IMR-90 (cell line): Measurements from ENCODE around the gene HEATR9. TPM values are rescaled to one million over a fixed set of nuclear protein-coding genes. Genes with fewer than 3 reads are reported as not detected.

Experiments used
- ATAC-seq: fragments of 200-7000 bp; cut with Tn5 transposase; 2 replicates; pipeline ENCODE4 v1.9.1; 2020; ENCODE audit warnings: low read depth, mild to moderate bottlenecking, moderate library complexity
- BruUV-seq: library from RNA; stranded (reverse); fragments of 400-500 nt; replicated peaks from 2 replicates; lab custom pipeline; 2021; lab: Mats Ljungman, UMichigan
- CTCF ChIA-PET: fragments of 300-600 bp; formaldehyde crosslinking; extraction: SDS; loops from one replicate; lab custom pipeline; 2021; ENCODE audit warnings: antibody characterized with exemption; lab: Yijun Ruan, JAX
- POLR2A ChIA-PET: fragments of 300-600 bp; sonication (Branson Sonifier 250); formaldehyde crosslinking; loops from one replicate; lab custom pipeline; 2022; ENCODE audit warnings: antibody characterized with exemption; ENCODE audit not compliant: unreplicated experiment; lab: Charles Lee
- DNase-seq: peaks from one replicate; pipeline ENCODE4 v3.0.0; 2013
- H2AFZ ChIP-seq: replicated peaks from 2 replicates; pipeline ENCODE3; 2013; ENCODE audit warnings: low read length, mild to moderate bottlenecking; ENCODE audit not compliant: poor library complexity
- H2AK5ac ChIP-seq: 2 replicates; pipeline ENCODE4 v1.6.1; 2013; ENCODE audit warnings: low read depth, low read length, inconsistent platforms
- H2AK9ac ChIP-seq: replicated peaks from 2 replicates; pipeline ENCODE3; 2013; ENCODE audit warnings: mild to moderate bottlenecking, low read depth, low read length, moderate library complexity; ENCODE audit not compliant: poor library complexity
- H2BK120ac ChIP-seq: 2 replicates; pipeline ENCODE4 v1.6.1; 2013; ENCODE audit warnings: low read depth, low read length, inconsistent platforms
- H2BK15ac ChIP-seq: 3 replicates; pipeline ENCODE4 v1.6.1; 2013; ENCODE audit warnings: low read depth, low read length, inconsistent platforms
- H2BK20ac ChIP-seq: 2 replicates; pipeline ENCODE4 v1.6.1; 2013; ENCODE audit warnings: low read depth, mild to moderate bottlenecking, inconsistent platforms, low read length, moderate library complexity
- H2BK5ac ChIP-seq: 2 replicates; pipeline ENCODE4 v1.6.1; 2013; ENCODE audit warnings: mild to moderate bottlenecking, low read depth, low read length, inconsistent platforms; ENCODE audit not compliant: poor library complexity, severe bottlenecking
- H3K14ac ChIP-seq: replicated peaks from 2 replicates; pipeline ENCODE4 v1.6.1; 2013; ENCODE audit warnings: low read depth, low read length, inconsistent platforms
- H3K18ac ChIP-seq: 2 replicates; pipeline ENCODE4 v1.6.1; 2013; ENCODE audit warnings: low read depth, low read length, control low read depth
- H3K23ac ChIP-seq: 2 replicates; pipeline ENCODE4 v1.6.1; 2013; ENCODE audit warnings: low read depth, low read length, inconsistent platforms
- H3K27ac ChIP-seq: 2 replicates; pipeline ENCODE4 v1.5.1; 2013; ENCODE audit warnings: mild to moderate bottlenecking, control low read depth, low read length; ENCODE audit not compliant: insufficient read depth
- H3K27me3 ChIP-seq: 2 replicates; pipeline ENCODE4 v1.6.1; 2013; ENCODE audit warnings: low read length; ENCODE audit not compliant: control insufficient read depth, insufficient read depth
- H3K36me3 ChIP-seq: 2 replicates; pipeline ENCODE4 v1.6.1; 2013; ENCODE audit warnings: low read length, mixed read lengths; ENCODE audit not compliant: control insufficient read depth, insufficient read depth
- H3K4ac ChIP-seq: 2 replicates; pipeline ENCODE4 v1.6.1; 2013; ENCODE audit warnings: low read depth, low read length, inconsistent platforms
- H3K4me1 ChIP-seq: 2 replicates; pipeline ENCODE4 v1.6.1; 2013; ENCODE audit warnings: low read length, mixed read lengths; ENCODE audit not compliant: control insufficient read depth, insufficient read depth
- H3K4me2 ChIP-seq: 2 replicates; pipeline ENCODE4 v1.6.1; 2013; ENCODE audit warnings: low read depth, mild to moderate bottlenecking, control low read depth, low read length, moderate library complexity
- H3K4me3 ChIP-seq: 2 replicates; pipeline ENCODE4 v1.5.1; 2013; ENCODE audit warnings: low read depth, mild to moderate bottlenecking, control low read depth, low read length, moderate library complexity; ENCODE audit not compliant: insufficient read depth
- H3K56ac ChIP-seq: 2 replicates; pipeline ENCODE4 v1.6.1; 2013; ENCODE audit warnings: low read length, inconsistent platforms; ENCODE audit not compliant: insufficient read depth; ENCODE audit errors: extremely low read depth
- H3K79me1 ChIP-seq, 2 experiments: 2 replicates each; pipeline ENCODE4 v1.6.1; 2013; ENCODE audit warnings: low read length in 2 of 2, inconsistent platforms in 1 of 2, low read depth in 1 of 2
- H3K9ac ChIP-seq: 2 replicates; pipeline ENCODE4 v1.6.1; 2013; ENCODE audit warnings: low read depth, low read length, control low read depth
- H3K9me1 ChIP-seq: 2 replicates; pipeline ENCODE4 v1.6.1; 2013; ENCODE audit warnings: low read length, inconsistent platforms; ENCODE audit not compliant: insufficient read depth
- H3K9me3 ChIP-seq: 2 replicates; pipeline ENCODE4 v1.6.1; 2013; ENCODE audit warnings: low read length; ENCODE audit not compliant: control insufficient read depth, insufficient read depth
- H4K20me1 ChIP-seq: 2 replicates; pipeline ENCODE4 v1.6.1; 2013; ENCODE audit warnings: low read length, inconsistent platforms; ENCODE audit not compliant: insufficient read depth
- H4K5ac ChIP-seq: 2 replicates; pipeline ENCODE4 v1.6.1; 2013; ENCODE audit warnings: mild to moderate bottlenecking, low read depth, low read length, control low read depth
- H4K8ac ChIP-seq, 2 experiments: 2 replicates each; pipeline ENCODE4 v1.6.1; 2013; ENCODE audit warnings: low read depth in 2 of 2, low read length in 2 of 2, control low read depth in 1 of 2, inconsistent platforms in 1 of 2
- H4K91ac ChIP-seq: 2 replicates; pipeline ENCODE4 v1.6.1; 2013; ENCODE audit warnings: low read depth, low read length, inconsistent platforms; ENCODE audit not compliant: insufficient read depth
- BHLHE40 ChIP-seq: fragments of 150-350 bp; IDR thresholded peaks from 2 replicates; pipeline ENCODE4 v1.6.1; 2016; ENCODE audit warnings: mild to moderate bottlenecking, low read depth, low read length
- FOS ChIP-seq: fragments of 150-350 bp; IDR thresholded peaks from 2 replicates; pipeline ENCODE4 v1.6.1; 2016; ENCODE audit warnings: low read depth, low read length
- MAFK ChIP-seq: IDR thresholded peaks from 2 replicates; pipeline ENCODE4 v1.6.1; 2012; ENCODE audit warnings: low read depth, low read length, improper control_type of control experiment
- MAZ ChIP-seq: IDR thresholded peaks from 2 replicates; pipeline ENCODE4 v1.6.1; 2012; ENCODE audit warnings: low read depth, mild to moderate bottlenecking, low read length, improper control_type of control experiment, moderate library complexity, borderline replicate concordance
- NFE2L2 ChIP-seq: fragments of 150-350 bp; IDR thresholded peaks from 2 replicates; pipeline ENCODE4 v1.6.1; 2016; ENCODE audit warnings: low read depth, mild to moderate bottlenecking, low read length
- POLR2A ChIP-seq: IDR thresholded peaks from 2 replicates; pipeline ENCODE4 v1.6.1; 2012; ENCODE audit warnings: mild to moderate bottlenecking, low read depth, low read length
- RAD21 ChIP-seq: IDR thresholded peaks from 2 replicates; pipeline ENCODE4 v1.6.1; 2012; ENCODE audit warnings: low read length, improper control_type of control experiment
- RCOR1 ChIP-seq: IDR thresholded peaks from 2 replicates; pipeline ENCODE4 v1.6.1; 2012; ENCODE audit warnings: mild to moderate bottlenecking, low read length, improper control_type of control experiment; ENCODE audit not compliant: insufficient replicate concordance
- SMC3 ChIP-seq: fragments of 150-350 bp; IDR thresholded peaks from 2 replicates; pipeline ENCODE4 v1.6.1; 2016; ENCODE audit warnings: low read depth, mild to moderate bottlenecking, antibody characterized with exemption, low read length, moderate library complexity
- dilution Hi-C: fragments of 300-500 bp; cut with HindIII; formaldehyde crosslinking; loops from one replicate; pipeline ENCODE4 v1.14.3; 2018; ENCODE audit warnings: low sequenced_read_pairs; ENCODE audit not compliant: unreplicated experiment
- in situ Hi-C: fragments of 300-500 bp; cut with MboI; formaldehyde crosslinking; loops from 3 replicates; pipeline ENCODE4 v1.14.3; 2019; ENCODE audit warnings: low sequenced_read_pairs, inconsistent platforms, mixed read lengths
- intact Hi-C: fragments of 100-400 bp; cut with micrococcal nuclease; formaldehyde crosslinking; loops from 2 replicates; pipeline ENCODE4 v1.10.0; 2022
- polyA plus RNA-seq, 3 experiments: library from polyadenylated mRNA; depleted of rRNA; stranded (reverse); fragments of >200 nt; gene quantifications; 2 replicates each; pipeline ENCODE4 v1.2.3, GENCODE V29; 2012; ENCODE audit warnings: low replicate concordance in 1 of 3
- total RNA-seq: library from RNA; depleted of rRNA; stranded (reverse); fragments of >200 nt; gene quantifications from 2 replicates; pipeline ENCODE4 v1.2.3, GENCODE V29; 2012
- TF ChIP-seq, protein P1 (sequence below): conservative IDR thresholded peaks from 2 replicates; pipeline ENCODE4 v1.5.1; 2012; ENCODE audit warnings: mild to moderate bottlenecking, low read depth, low read length, improper control_type of control experiment
- TF ChIP-seq, protein P2 (sequence below): fragments of 150-350 bp; IDR thresholded peaks from 2 replicates; pipeline ENCODE4 v1.6.1; 2017; ENCODE audit warnings: mild to moderate bottlenecking, antibody characterized with exemption, low read length, low read depth

Gene HEATR9
- total and polyA plus RNA-seq, 2 of the 4 experiments (the other 2 are of a cell fraction): not detected

GRCh38 chr17:35878361-35878760 lies 9.7 kb upstream of the HEATR9 start (continued):
- TF ChIP-seq, protein P1, sequence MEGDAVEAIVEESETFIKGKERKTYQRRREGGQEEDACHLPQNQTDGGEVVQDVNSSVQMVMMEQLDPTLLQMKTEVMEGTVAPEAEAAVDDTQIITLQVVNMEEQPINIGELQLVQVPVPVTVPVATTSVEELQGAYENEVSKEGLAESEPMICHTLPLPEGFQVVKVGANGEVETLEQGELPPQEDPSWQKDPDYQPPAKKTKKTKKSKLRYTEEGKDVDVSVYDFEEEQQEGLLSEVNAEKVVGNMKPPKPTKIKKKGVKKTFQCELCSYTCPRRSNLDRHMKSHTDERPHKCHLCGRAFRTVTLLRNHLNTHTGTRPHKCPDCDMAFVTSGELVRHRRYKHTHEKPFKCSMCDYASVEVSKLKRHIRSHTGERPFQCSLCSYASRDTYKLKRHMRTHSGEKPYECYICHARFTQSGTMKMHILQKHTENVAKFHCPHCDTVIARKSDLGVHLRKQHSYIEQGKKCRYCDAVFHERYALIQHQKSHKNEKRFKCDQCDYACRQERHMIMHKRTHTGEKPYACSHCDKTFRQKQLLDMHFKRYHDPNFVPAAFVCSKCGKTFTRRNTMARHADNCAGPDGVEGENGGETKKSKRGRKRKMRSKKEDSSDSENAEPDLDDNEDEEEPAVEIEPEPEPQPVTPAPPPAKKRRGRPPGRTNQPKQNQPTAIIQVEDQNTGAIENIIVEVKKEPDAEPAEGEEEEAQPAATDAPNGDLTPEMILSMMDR: no peak
- no peak for TF ChIP-seq BHLHE40

DNA sequence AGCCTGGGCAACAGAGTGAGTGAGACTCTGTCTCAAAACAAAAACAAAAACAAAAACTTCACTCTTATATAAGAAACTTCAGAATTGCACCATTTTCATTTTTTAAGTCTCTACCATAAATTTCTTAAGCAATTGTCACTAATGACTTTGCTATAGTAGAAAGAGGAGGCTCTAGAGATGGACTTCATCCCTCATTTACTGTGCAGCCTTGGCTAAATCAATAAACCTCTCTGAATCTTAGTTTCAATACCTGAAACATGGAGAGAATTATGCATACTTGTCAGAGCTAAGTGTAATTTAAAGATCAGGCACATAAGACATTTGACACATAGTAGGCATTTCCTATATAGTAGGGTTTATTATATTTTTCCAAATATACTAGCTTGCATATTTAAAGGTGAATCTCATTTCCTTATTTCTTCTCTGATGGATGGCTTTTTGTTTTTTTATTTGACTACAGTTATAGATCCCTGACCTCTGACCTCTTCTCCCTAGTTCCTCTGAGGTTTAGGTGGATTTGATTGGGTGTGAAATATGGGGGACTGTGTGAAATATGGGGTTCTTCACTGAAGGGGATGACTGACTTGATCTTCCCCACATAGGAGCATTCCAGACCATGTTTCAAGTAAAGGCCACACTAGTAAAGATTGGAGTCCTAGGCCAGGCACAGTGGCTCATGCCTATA lies 8.8 kb upstream of the HEATR9 start:
- no TSS peak for BruUV-seq
- Histone ChIP-seq H3K23ac (no peak overlapping the region), H2BK5ac (no peak overlapping the region), H2AK5ac (no peak overlapping the region), H3K9ac (no peak overlapping the region), H3K4me3 (no peak overlapping the region), H2AFZ (no peak overlapping the region), H3K14ac (no peak overlapping the region), H2BK120ac (no peak overlapping the region), H3K18ac (no peak overlapping the region), H3K36me3 (no peaks in the 10 kb centered on the region), H3K79me1 (no peaks in the 10 kb centered on the region), H3K27ac (no peak overlapping the region), H4K91ac (no peak overlapping the region), H3K9me1 (no peaks in the 10 kb centered on the region), H3K4me1 (no peaks in the 10 kb centered on the region), H3K4ac (no peak overlapping the region), H4K5ac (no peak overlapping the region), H2BK15ac (no peak overlapping the region), H2AK9ac (no peak overlapping the region), H4K20me1 (no peaks in the 10 kb centered on the region), H3K4me2 (no peak overlapping the region), H3K56ac (no peak overlapping the region), H3K27me3 (peaks cover 3% of the 10 kb centered on the region; the same call in 1 of the 2 replicates), H3K9me3 (no peaks in the 10 kb centered on the region), H4K8ac (no peak overlapping the region), H2BK20ac (no peak overlapping the region)
- in situ Hi-C loops (no loop called here), intact Hi-C loops (no loop called here), dilution Hi-C loops (no loop called here)
- no peak for DNase-seq
- no peak for ATAC-seq
- ChIA-PET POLR2A (no interaction called here), CTCF (no interaction called here)
- TF ChIP-seq MAFK (no peak), NFE2L2 (no peak), MAZ (no peak), SMC3 (no peak), RAD21 (no peak), FOS (no peak), BHLHE40 (no peak), POLR2A (no peak), RCOR1 (no peak)
- TF ChIP-seq, protein P2, sequence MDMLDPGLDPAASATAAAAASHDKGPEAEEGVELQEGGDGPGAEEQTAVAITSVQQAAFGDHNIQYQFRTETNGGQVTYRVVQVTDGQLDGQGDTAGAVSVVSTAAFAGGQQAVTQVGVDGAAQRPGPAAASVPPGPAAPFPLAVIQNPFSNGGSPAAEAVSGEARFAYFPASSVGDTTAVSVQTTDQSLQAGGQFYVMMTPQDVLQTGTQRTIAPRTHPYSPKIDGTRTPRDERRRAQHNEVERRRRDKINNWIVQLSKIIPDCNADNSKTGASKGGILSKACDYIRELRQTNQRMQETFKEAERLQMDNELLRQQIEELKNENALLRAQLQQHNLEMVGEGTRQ: no peak
- TF ChIP-seq, protein P1: no peak
